H1 (cell line): ENCODE results near the gene COL28A1. TPM values are rescaled to one million over a fixed set of nuclear protein-coding genes. Genes with fewer than 3 reads are reported as not detected.

Experiments used
- CTCF ChIA-PET: fragments of 300-600 bp; sonication (Branson Sonifier 250); formaldehyde crosslinking; loops from one replicate; lab custom pipeline; 2021; ENCODE audit not compliant: partially characterized antibody; lab: Charles Lee
- POLR2A ChIA-PET: fragments of 300-600 bp; sonication (Branson Sonifier 250); formaldehyde crosslinking; loops from one replicate; lab custom pipeline; 2021; ENCODE audit warnings: inconsistent platforms; ENCODE audit not compliant: partially characterized antibody; lab: Charles Lee
- DNase-seq, 2 experiments: peaks; one replicate each; pipeline versions ENCODE4 v3.0.0 to v3.0.0-alpha.2; 2010 to 2022; ENCODE audit warnings: low spot score in 2 of 2, low read depth in 1 of 2, mixed read lengths in 1 of 2
- FAIRE-seq: peaks from 2 replicates; lab custom pipeline; 2011; peaks lifted over from hg19 to GRCh38; lab: Jason Lieb, UNC
- H2AFZ ChIP-seq: 2 replicates; pipeline ENCODE4 v1.8.1; 2012; ENCODE audit warnings: low read length, inconsistent platforms
- H2AK5ac ChIP-seq: 2 replicates; pipeline ENCODE4 v1.6.1; 2013; ENCODE audit warnings: low read depth, low read length
- H2BK120ac ChIP-seq: replicated peaks from 2 replicates; pipeline ENCODE3; 2013; ENCODE audit warnings: low read depth, low read length, inconsistent platforms
- H2BK12ac ChIP-seq: 2 replicates; pipeline ENCODE4 v1.6.1; 2013; ENCODE audit warnings: low read depth, low read length
- H2BK15ac ChIP-seq: 2 replicates; pipeline ENCODE4 v1.6.1; 2013; ENCODE audit warnings: low read length
- H2BK20ac ChIP-seq: 2 replicates; pipeline ENCODE4 v1.6.1; 2013; ENCODE audit warnings: low read length
- H2BK5ac ChIP-seq: 2 replicates; pipeline ENCODE4 v1.6.1; 2013; ENCODE audit warnings: low read depth, low read length
- H3K14ac ChIP-seq: 2 replicates; pipeline ENCODE4 v1.6.1; 2013; ENCODE audit warnings: inconsistent platforms; ENCODE audit not compliant: insufficient read length
- H3K18ac ChIP-seq: 2 replicates; pipeline ENCODE4 v1.6.1; 2013; ENCODE audit warnings: low read length; ENCODE audit errors: extremely low read depth
- H3K23ac ChIP-seq: 2 replicates; pipeline ENCODE4 v1.6.1; 2013; ENCODE audit warnings: inconsistent platforms; ENCODE audit not compliant: insufficient read length
- H3K23me2 ChIP-seq: 2 replicates; pipeline ENCODE4 v1.6.1; 2013; ENCODE audit warnings: low read depth, low read length
- H3K27ac ChIP-seq: 2 replicates; pipeline ENCODE4 v1.6.1; 2011; ENCODE audit warnings: low read depth, low read length, inconsistent platforms
- H3K27me3 ChIP-seq, 4 experiments: replicated peaks in 1 of 4; 1 replicate in 1 of 4; 2 replicates in 3 of 4; pipeline versions ENCODE4 v1.6.1 to v1.8.1; 2011 to 2013; ENCODE audit warnings: low read length in 3 of 4, mild to moderate bottlenecking in 3 of 4, inconsistent platforms in 2 of 4, mixed read lengths in 2 of 4, moderate library complexity in 1 of 4; ENCODE audit not compliant: control insufficient read depth in 3 of 4, insufficient read depth in 3 of 4; ENCODE audit errors: extremely low read depth in 1 of 4
- H3K36me3 ChIP-seq, 4 experiments: 2 replicates each; pipeline versions ENCODE4 v1.6.1 to v1.8.1; 2011 to 2013; ENCODE audit warnings: mild to moderate bottlenecking in 4 of 4, low read length in 3 of 4, moderate library complexity in 2 of 4, control low read depth in 1 of 4, inconsistent platforms in 1 of 4; ENCODE audit not compliant: insufficient read depth in 4 of 4, control insufficient read depth in 2 of 4
- H3K4ac ChIP-seq: replicated peaks from 2 replicates; pipeline ENCODE3; 2013; ENCODE audit warnings: low read length, low read depth, mixed read lengths, inconsistent platforms; ENCODE audit not compliant: insufficient read length
- H3K4me1 ChIP-seq, 4 experiments: replicated peaks in 1 of 4; 1 replicate in 1 of 4; 2 replicates in 3 of 4; pipeline versions ENCODE4 v1.6.1 to v1.8.1; 2011 to 2013; ENCODE audit warnings: low read length in 3 of 4, inconsistent platforms in 2 of 4, mixed read lengths in 1 of 4; ENCODE audit not compliant: insufficient read depth in 4 of 4, control insufficient read depth in 3 of 4
- H3K4me2 ChIP-seq, 2 experiments: 2 replicates each; pipeline versions ENCODE4 v1.6.1 to v1.8.1; 2011 to 2013; ENCODE audit warnings: low read depth in 2 of 2, low read length in 2 of 2, control low read depth in 1 of 2, inconsistent platforms in 1 of 2, mild to moderate bottlenecking in 1 of 2; ENCODE audit not compliant: insufficient read depth in 1 of 2
- H3K4me3 ChIP-seq, 4 experiments: fragments of 200-600, 300-600 bp in 1 of 4; sonication (generic), shearing (Covaris generic), sonication (Bioruptor Twin) in 1 of 4; 2 replicates each; pipeline versions ENCODE4 v1.5.1 to v1.8.1; 2011 to 2016; ENCODE audit warnings: low read length in 4 of 4, low read depth in 3 of 4, control low read depth in 2 of 4, inconsistent platforms in 2 of 4, mild to moderate bottlenecking in 2 of 4, mixed read lengths in 1 of 4, moderate library complexity in 1 of 4; ENCODE audit not compliant: insufficient read depth in 2 of 4; ENCODE audit errors: extremely low read depth in 1 of 4
- H3K56ac ChIP-seq: replicated peaks from 2 replicates; pipeline ENCODE3; 2013; ENCODE audit warnings: low read depth, mild to moderate bottlenecking, mixed read lengths, low read length, inconsistent platforms; ENCODE audit not compliant: insufficient read length
- H3K79me1 ChIP-seq: 2 replicates; pipeline ENCODE4 v1.6.1; 2013; ENCODE audit warnings: low read depth, low read length, control low read depth
- H3K79me2 ChIP-seq, 2 experiments: 2 replicates each; pipeline versions ENCODE4 v1.6.1 to v1.8.1; 2012 to 2013; ENCODE audit warnings: low read length in 2 of 2, mild to moderate bottlenecking in 2 of 2, inconsistent platforms in 1 of 2; ENCODE audit not compliant: insufficient read depth in 2 of 2, control insufficient read depth in 1 of 2
- H3K9ac ChIP-seq, 4 experiments: replicated peaks in 1 of 4; 1 replicate in 1 of 4; 2 replicates in 3 of 4; pipeline versions ENCODE4 v1.6.1 to v1.8.1; 2011 to 2013; ENCODE audit warnings: low read depth in 3 of 4, low read length in 3 of 4, control low read depth in 2 of 4, mild to moderate bottlenecking in 2 of 4, moderate library complexity in 2 of 4, inconsistent platforms in 1 of 4; ENCODE audit errors: extremely low read depth in 1 of 4
- H3K9me3 ChIP-seq, 2 experiments: 2 replicates each; pipeline versions ENCODE4 v1.6.1 to v1.8.1; 2012 to 2013; ENCODE audit warnings: mild to moderate bottlenecking in 2 of 2, moderate library complexity in 2 of 2, control low read depth in 1 of 2, inconsistent platforms in 1 of 2, low read depth in 1 of 2, low read length in 1 of 2, mixed read lengths in 1 of 2; ENCODE audit not compliant: insufficient read depth in 2 of 2
- H4K20me1 ChIP-seq, 2 experiments: replicated peaks in 1 of 2; 2 replicates each; pipeline versions ENCODE3 to v1.8.1; 2011 to 2013; ENCODE audit warnings: inconsistent platforms in 2 of 2, low read length in 2 of 2, mild to moderate bottlenecking in 1 of 2; ENCODE audit not compliant: insufficient read depth in 2 of 2, control insufficient read depth in 1 of 2
- H4K5ac ChIP-seq: 2 replicates; pipeline ENCODE4 v1.6.1; 2013; ENCODE audit warnings: low read length, low read depth, mixed read lengths, inconsistent platforms; ENCODE audit not compliant: insufficient read length
- H4K8ac ChIP-seq: 2 replicates; pipeline ENCODE4 v1.8.0; 2013; ENCODE audit warnings: mild to moderate bottlenecking, moderate library complexity, low read length, inconsistent platforms; ENCODE audit not compliant: insufficient read depth; ENCODE audit errors: extremely low read depth
- H4K91ac ChIP-seq: replicated peaks from 2 replicates; pipeline ENCODE3; 2013; ENCODE audit warnings: low read length, mixed read lengths, inconsistent platforms; ENCODE audit not compliant: insufficient read length
- BCL11A ChIP-seq, 2 experiments: IDR thresholded peaks; one replicate each; pipeline ENCODE4 v1.6.1; 2011; ENCODE audit warnings: low read depth in 2 of 2, low read length in 2 of 2, mild to moderate bottlenecking in 2 of 2
- CREB1 ChIP-seq: IDR thresholded peaks from 2 replicates; pipeline ENCODE4 v1.6.1; 2012; ENCODE audit warnings: inconsistent platforms
- JUN ChIP-seq: IDR thresholded peaks from 2 replicates; pipeline ENCODE4 v1.6.1; 2011; ENCODE audit warnings: low read depth, mild to moderate bottlenecking, improper control_type of control experiment, low read length
- RBBP5 ChIP-seq: IDR thresholded peaks from 2 replicates; pipeline ENCODE4 v1.7.1; 2012; ENCODE audit warnings: low read depth, mild to moderate bottlenecking, inconsistent platforms, low read length, moderate library complexity, borderline replicate concordance
- WGBS, 2 experiments: shearing (Covaris generic) in 1 of 2; methylation state at CpG; one replicate each; pipeline versions ENCODE4 v1.1.6 to v1.1.7; 2013 to 2015; ENCODE audit warnings: low lambda C conversion rate in 2 of 2, mixed read lengths in 2 of 2, inconsistent platforms in 1 of 2, low coverage in 1 of 2, missing lambda C conversion rate in 1 of 2; ENCODE audit not compliant: insufficient replicate concordance in 2 of 2, insufficient coverage in 1 of 2, insufficient read length in 1 of 2; ENCODE audit errors: extremely low coverage in 1 of 2, missing lambda C conversion rate in 1 of 2; 5-methylcytosine and 5-hydroxymethylcytosine counted together
- polyA plus RNA-seq, 7 experiments: library from polyadenylated mRNA; depleted of rRNA in 3 of 7; stranded (reverse) in 5 of 7; unstranded in 2 of 7; fragments of >200 nt in 5 of 7; fragments of 200-250 nt in 2 of 7; gene quantifications; 1 replicate in 5 of 7; 2 replicates in 1 of 7; 4 replicates in 1 of 7; pipeline versions ENCODE4 v1.2.1 to v1.2.3, GENCODE V29; 2011 to 2013; ENCODE audit warnings: missing spikeins in 2 of 7, mixed read lengths in 2 of 7
- total RNA-seq: library from RNA; stranded (reverse); fragmentation: NEBNext Ultra II Directional; extraction: Animal tissue kit (Norgen Biotek cat#: 25700); gene quantifications from 2 replicates; pipeline ENCODE4 v1.2.1, GENCODE V29; 2021

COL28A1 gene
- total and polyA plus RNA-seq, 2 of the 8 experiments (the other 6 are each of a cell fraction or from before 2014, with no cell fraction given) = 0.22 to 0.38 TPM

GRCh38 chr7:7422641-7423040, 113.0 kb downstream of the COL28A1 start:
- TF ChIP-seq JUN (no peak), BCL11A (IDR thresholded peaks at IDR 0.05; ENCODE audit: low read depth in 2 of 2, low read length in 2 of 2) (no peak), RBBP5 (no peak), CREB1 (no peak)
- TF ChIP-seq, all 59 proteins: peak for 0
- POLR2A ChIA-PET = interaction anchor here (1.7 kb wide), 1 partner anchor 12 kb away, joined by 3 read pairs; no protein-coding TSS in a partner anchor
- no peak overlapping the region for H2AFZ ChIP-seq
- no peak overlapping the region for H2BK12ac ChIP-seq
- H3K27me3 ChIP-seq = no peaks in the 10 kb centered on the region
- H3K4me3 ChIP-seq = no peak overlapping the region
- H4K20me1 ChIP-seq = no peaks in the 10 kb centered on the region
- peaks cover 0 to 4% (median 0%) of the 10 kb centered on the region in 4 experiments; a peak in 1 of 7 replicates for H3K4me1 ChIP-seq
- no peak overlapping the region for H2BK5ac ChIP-seq
- DNase-seq (no peak), FAIRE-seq (no peak)
- no peak overlapping the region for H3K4me2 ChIP-seq
- no peaks in the 10 kb centered on the region for H3K23me2 ChIP-seq
- H3K79me1 ChIP-seq = no peaks in the 10 kb centered on the region
- no peak overlapping the region for H3K14ac ChIP-seq
- H2AK5ac ChIP-seq = no peak overlapping the region
- no peak overlapping the region for H3K9ac ChIP-seq
- no peak overlapping the region for H3K4ac ChIP-seq
- no peaks in the 10 kb centered on the region for H3K9me3 ChIP-seq
- no peak overlapping the region for H3K18ac ChIP-seq
- 96% methylated on average over 6 of the region's 6 CpGs; no CpG with 5 or more reads in 1 of the 2 experiments for WGBS, 2 experiments
- no peak overlapping the region for H4K8ac ChIP-seq
- CTCF ChIA-PET = interaction anchor here (0.9 to 5.0 kb wide), 9 partner anchors 13 to 319 kb away, joined by 3 to 22 read pairs (median 4); no protein-coding TSS in a partner anchor
- H4K91ac ChIP-seq = no peak overlapping the region
- no peak overlapping the region for H3K27ac ChIP-seq
- H2BK120ac ChIP-seq = no peak overlapping the region
- H2BK20ac ChIP-seq = no peak overlapping the region
- no peak overlapping the region for H3K23ac ChIP-seq
- no peak overlapping the region for H3K56ac ChIP-seq
- no peaks in the 10 kb centered on the region for H3K36me3 ChIP-seq
- no peaks in the 10 kb centered on the region for H3K79me2 ChIP-seq
- no peak overlapping the region for H2BK15ac ChIP-seq
- H4K5ac ChIP-seq = no peak overlapping the region
